Astrocyte of the spinal cord (primary cell): ENCODE results near the gene UBXN2A.
A peak's percentile ranks its signal among the peaks of the same experiment; 100 is the strongest.

ENCODE experiments used
- DNase-seq: peaks from one replicate; pipeline ENCODE4 v3.0.0; 2011; ENCODE audit warnings: low read depth, low spot score
- H3K4me3 ChIP-seq: 2 replicates; pipeline ENCODE4 v1.5.1; 2011; ENCODE audit warnings: low read depth, mild to moderate bottlenecking, low read length, moderate library complexity
- in situ Hi-C: cut with HindIII; loops from 2 replicates; pipeline ENCODE4 v1.10.0; 2017; ENCODE audit warnings: low sequenced_read_pairs
- TF ChIP-seq, protein P1 (sequence below): IDR thresholded peaks from 2 replicates; pipeline ENCODE4 v1.5.1; 2012; ENCODE audit warnings: low read depth, mild to moderate bottlenecking, low read length, inconsistent platforms

Gene UBXN2A

DNA sequence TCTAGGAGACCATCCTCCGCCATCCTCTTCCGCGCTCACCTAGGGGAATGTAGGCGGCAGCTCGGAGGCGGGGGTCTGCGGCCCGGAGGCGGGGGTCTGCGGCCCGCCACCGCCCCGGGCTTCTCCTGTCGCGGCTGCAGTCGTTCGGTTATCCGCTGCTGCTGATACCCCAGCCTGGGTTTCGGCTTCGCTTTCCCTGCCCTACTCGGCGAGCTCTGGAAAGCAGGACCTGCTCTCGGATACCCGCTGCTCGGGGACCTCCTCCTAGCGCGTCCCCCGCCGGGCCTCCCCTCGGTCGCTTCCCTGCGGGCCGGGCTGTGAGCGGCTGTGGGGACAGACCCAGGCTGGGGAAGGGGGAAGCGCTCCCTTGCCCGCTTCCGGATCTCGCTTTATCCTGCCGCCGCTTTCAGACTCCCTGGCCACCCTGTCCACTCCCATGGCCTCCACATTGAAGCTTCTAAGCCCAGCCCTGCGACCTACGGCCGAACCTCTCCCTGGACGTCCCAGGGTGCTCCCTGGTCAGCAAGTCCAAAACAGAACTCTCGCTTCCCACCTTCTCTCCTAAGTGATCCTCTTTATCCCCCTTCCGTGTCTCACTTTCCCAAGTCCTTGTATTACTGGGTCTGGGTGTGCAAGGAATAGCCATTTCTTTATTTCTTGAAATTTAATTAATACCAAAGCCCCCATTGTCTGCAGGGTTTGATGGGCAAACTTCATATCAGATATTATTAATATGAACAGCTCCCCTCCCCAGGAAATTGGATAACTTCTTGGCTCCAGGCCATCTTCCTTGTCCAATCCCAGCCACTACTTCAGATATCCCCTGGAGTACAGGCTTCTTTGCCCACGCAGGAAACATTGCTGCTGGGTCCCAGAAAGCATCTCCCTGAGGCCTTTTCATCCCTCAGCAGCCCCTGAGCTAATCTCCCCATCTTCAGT lies 110.0 kb downstream of the UBXN2A start:
- peak; percentile 16 for DNase-seq
- TF ChIP-seq, protein P1, sequence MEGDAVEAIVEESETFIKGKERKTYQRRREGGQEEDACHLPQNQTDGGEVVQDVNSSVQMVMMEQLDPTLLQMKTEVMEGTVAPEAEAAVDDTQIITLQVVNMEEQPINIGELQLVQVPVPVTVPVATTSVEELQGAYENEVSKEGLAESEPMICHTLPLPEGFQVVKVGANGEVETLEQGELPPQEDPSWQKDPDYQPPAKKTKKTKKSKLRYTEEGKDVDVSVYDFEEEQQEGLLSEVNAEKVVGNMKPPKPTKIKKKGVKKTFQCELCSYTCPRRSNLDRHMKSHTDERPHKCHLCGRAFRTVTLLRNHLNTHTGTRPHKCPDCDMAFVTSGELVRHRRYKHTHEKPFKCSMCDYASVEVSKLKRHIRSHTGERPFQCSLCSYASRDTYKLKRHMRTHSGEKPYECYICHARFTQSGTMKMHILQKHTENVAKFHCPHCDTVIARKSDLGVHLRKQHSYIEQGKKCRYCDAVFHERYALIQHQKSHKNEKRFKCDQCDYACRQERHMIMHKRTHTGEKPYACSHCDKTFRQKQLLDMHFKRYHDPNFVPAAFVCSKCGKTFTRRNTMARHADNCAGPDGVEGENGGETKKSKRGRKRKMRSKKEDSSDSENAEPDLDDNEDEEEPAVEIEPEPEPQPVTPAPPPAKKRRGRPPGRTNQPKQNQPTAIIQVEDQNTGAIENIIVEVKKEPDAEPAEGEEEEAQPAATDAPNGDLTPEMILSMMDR: no peak
- H3K4me3 ChIP-seq: peak overlapping the region; percentile 70
- in situ Hi-C loops: no loop called here

DNA sequence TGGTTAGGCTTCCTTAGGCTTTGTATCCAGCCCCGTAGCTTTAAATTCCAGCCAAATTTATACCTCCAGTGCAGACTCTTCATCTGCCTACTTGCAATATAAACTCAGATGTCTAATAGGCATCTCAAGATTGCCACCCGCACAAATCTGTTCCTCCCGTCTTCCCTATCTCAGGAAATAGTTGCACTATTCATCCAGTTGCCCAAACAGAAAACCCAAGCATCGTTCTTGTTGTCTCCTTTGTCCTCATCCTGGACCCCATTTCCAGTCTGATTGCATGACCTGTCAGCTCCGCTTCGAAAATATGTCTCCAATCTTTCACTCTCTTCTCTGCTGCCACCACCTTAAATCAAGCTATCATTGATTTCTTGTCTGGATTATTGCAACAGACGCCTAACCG lies 111.6 kb downstream of the UBXN2A start:
- in situ Hi-C loops: no loop called here
- DNase-seq: no peak
- no peak overlapping the region for H3K4me3 ChIP-seq
- TF ChIP-seq, protein P1: no peak

DNA sequence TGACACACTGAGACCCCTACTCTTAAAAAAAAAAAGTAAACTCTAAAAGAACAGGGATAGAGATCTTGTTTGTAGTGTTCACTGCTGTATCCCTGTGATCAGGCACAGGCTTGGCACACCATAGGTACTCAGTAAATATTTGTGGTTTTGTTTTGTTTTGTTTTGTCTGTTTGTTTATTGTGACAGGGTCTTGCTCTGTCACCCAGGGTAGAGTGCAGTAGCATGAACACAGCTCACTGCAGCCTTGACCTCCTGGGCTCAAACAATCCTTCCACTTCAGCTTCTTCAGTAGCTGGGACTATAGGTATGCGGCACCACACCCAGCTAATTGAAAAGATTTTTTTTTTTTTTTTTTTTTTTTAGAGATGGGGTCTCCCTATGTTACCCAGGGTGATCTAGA lies 112.7 kb downstream of the UBXN2A start:
- in situ Hi-C loops: no loop called here
- H3K4me3 ChIP-seq: no peak overlapping the region
- TF ChIP-seq, protein P1: no peak
- no peak for DNase-seq
